ENCODE measurements around the gene CIB4. TPM values are rescaled to one million over a fixed set of nuclear protein-coding genes. Genes with fewer than 3 reads are reported as not detected.

The CIB4 gene
- total and polyA plus RNA-seq, 4 donors, result 1.3 TPM; not detected in 3

- DNase-seq, result no peak
- 79 to 84% methylated on average over 6 of the region's 6 CpGs for WGBS, 2 donors
- no peak overlapping the region for H3K4me3 ChIP-seq
- no peaks in the 10 kb centered on the region for H3K36me3 ChIP-seq (ENCODE audit: control insufficient read depth in 4 of 4, insufficient read depth in 4 of 4, low read length in 4 of 4)
- H3K27ac ChIP-seq (ENCODE audit: low read depth in 1 of 2, low read length in 1 of 2), result no peak overlapping the region
- H3K27me3 ChIP-seq (ENCODE audit: control insufficient read depth in 3 of 3, insufficient read depth in 3 of 3, low read length in 2 of 3), result no peaks in the 10 kb centered on the region
- H3K9ac ChIP-seq (ENCODE audit: insufficient read depth in 1 of 2, low read length in 2 of 2), result no peak overlapping the region
- no peaks in the 10 kb centered on the region for H3K9me3 ChIP-seq (ENCODE audit: control insufficient read depth in 4 of 4, insufficient read depth in 3 of 4, low read length in 3 of 4)
- ATAC-seq (ENCODE audit: insufficient read depth, low FRiP score), result no peak
- H3K4me1 ChIP-seq (ENCODE audit: control insufficient read depth in 5 of 5, insufficient read depth in 5 of 5, low read length in 5 of 5), result peaks cover 0 to 18% (median 15%) of the 10 kb centered on the region in 5 donors
- TF ChIP-seq, protein P1, sequence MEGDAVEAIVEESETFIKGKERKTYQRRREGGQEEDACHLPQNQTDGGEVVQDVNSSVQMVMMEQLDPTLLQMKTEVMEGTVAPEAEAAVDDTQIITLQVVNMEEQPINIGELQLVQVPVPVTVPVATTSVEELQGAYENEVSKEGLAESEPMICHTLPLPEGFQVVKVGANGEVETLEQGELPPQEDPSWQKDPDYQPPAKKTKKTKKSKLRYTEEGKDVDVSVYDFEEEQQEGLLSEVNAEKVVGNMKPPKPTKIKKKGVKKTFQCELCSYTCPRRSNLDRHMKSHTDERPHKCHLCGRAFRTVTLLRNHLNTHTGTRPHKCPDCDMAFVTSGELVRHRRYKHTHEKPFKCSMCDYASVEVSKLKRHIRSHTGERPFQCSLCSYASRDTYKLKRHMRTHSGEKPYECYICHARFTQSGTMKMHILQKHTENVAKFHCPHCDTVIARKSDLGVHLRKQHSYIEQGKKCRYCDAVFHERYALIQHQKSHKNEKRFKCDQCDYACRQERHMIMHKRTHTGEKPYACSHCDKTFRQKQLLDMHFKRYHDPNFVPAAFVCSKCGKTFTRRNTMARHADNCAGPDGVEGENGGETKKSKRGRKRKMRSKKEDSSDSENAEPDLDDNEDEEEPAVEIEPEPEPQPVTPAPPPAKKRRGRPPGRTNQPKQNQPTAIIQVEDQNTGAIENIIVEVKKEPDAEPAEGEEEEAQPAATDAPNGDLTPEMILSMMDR (IDR thresholded peaks at IDR 0.05; ENCODE audit: control extremely low read depth, extremely low read depth), result no peak
Observed at GRCh38 chr2:26602575-26602974, 38.6 kb downstream of the CIB4 start.

GRCh38 chr2:26599387-26599786 lies 41.8 kb downstream of the CIB4 start:
- ATAC-seq (ENCODE audit: insufficient read depth, low FRiP score) (no peak), DNase-seq (no peak)
- Histone ChIP-seq H3K4me3 (no peak overlapping the region), H3K27me3 (ENCODE audit: control insufficient read depth in 3 of 3, insufficient read depth in 3 of 3, low read length in 2 of 3) (no peaks in the 10 kb centered on the region), H3K9ac (ENCODE audit: insufficient read depth in 1 of 2, low read length in 2 of 2) (no peak overlapping the region), H3K9me3 (ENCODE audit: control insufficient read depth in 4 of 4, insufficient read depth in 3 of 4, low read length in 3 of 4) (no peaks in the 10 kb centered on the region), H3K27ac (ENCODE audit: low read depth in 1 of 2, low read length in 1 of 2) (no peak overlapping the region), H3K36me3 (ENCODE audit: control insufficient read depth in 4 of 4, insufficient read depth in 4 of 4, low read length in 4 of 4) (no peaks in the 10 kb centered on the region), H3K4me1 (ENCODE audit: control insufficient read depth in 5 of 5, insufficient read depth in 5 of 5, low read length in 5 of 5) (peaks cover 0 to 2% (median 0%) of the 10 kb centered on the region in 5 donors)
- TF ChIP-seq, protein P1 (IDR thresholded peaks at IDR 0.05; ENCODE audit: control extremely low read depth, extremely low read depth), result no peak
- 89 to 93% methylated on average over 2 of the region's 2 CpGs for WGBS, 2 donors

DNA sequence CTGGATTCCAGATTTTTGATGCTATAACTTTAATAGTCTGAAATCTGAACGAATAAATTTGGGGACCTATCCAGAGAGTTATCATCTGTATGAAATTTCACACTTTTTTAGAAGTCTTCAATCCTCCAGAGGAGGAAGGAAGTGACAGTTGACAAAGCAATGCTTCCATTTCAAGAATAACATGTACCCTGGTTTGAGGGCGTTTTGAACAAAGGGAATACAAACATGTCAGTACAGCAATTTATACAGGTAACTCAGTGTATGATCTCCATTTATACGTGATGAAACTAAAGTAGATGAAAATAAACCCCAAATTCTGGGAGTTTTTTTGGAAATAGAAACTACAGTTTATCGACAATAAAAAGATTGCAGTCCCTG lies 42.2 kb downstream of the CIB4 start:
- H3K9ac ChIP-seq (ENCODE audit: insufficient read depth in 1 of 2, low read length in 2 of 2), result no peak overlapping the region
- no peaks in the 10 kb centered on the region for H3K36me3 ChIP-seq (ENCODE audit: control insufficient read depth in 4 of 4, insufficient read depth in 4 of 4, low read length in 4 of 4)
- WGBS, 2 donors, result 39 to 49% methylated on average over 4 of the region's 4 CpGs

More for the DNA sequence above, 42.2 kb downstream of the CIB4 start:
- ATAC-seq (ENCODE audit: insufficient read depth, low FRiP score) (no peak), DNase-seq (no peak)
- Histone ChIP-seq H3K9me3 (ENCODE audit: control insufficient read depth in 4 of 4, insufficient read depth in 3 of 4, low read length in 3 of 4) (no peaks in the 10 kb centered on the region), H3K27ac (ENCODE audit: low read depth in 1 of 2, low read length in 1 of 2) (no peak overlapping the region), H3K4me3 (no peak overlapping the region), H3K27me3 (ENCODE audit: control insufficient read depth in 3 of 3, insufficient read depth in 3 of 3, low read length in 2 of 3) (no peaks in the 10 kb centered on the region), H3K4me1 (ENCODE audit: control insufficient read depth in 5 of 5, insufficient read depth in 5 of 5, low read length in 5 of 5) (peaks cover 0 to 2% (median 0%) of the 10 kb centered on the region in 5 donors)
- TF ChIP-seq, protein P1 (IDR thresholded peaks at IDR 0.05; ENCODE audit: control extremely low read depth, extremely low read depth), result no peak
